Vagina (tissue), 2 donors: Measurements from ENCODE around the gene FMNL2. TPM values are rescaled to one million over a fixed set of nuclear protein-coding genes. Genes with fewer than 3 reads are reported as not detected.

Experiments
- DNase-seq, 2 donors: peaks; one replicate each; pipeline ENCODE4 v3.0.0-alpha.2; 2017; ENCODE audit errors: extremely low spot score in 2 of 2
- H3K27ac ChIP-seq: fragments of 200-600 bp; sonication (generic); one replicate; pipeline ENCODE4 v1.5.1; 2019
- H3K27me3 ChIP-seq: fragments of 200-600 bp; sonication (generic); one replicate; pipeline ENCODE4 v1.5.1; 2019
- H3K36me3 ChIP-seq, 2 donors: fragments of 200-600 bp; sonication (generic); one replicate each; pipeline ENCODE4 v1.5.1; 2017 to 2019
- H3K4me1 ChIP-seq: fragments of 200-600 bp; sonication (generic); one replicate; pipeline ENCODE4 v1.5.1; 2019
- H3K4me3 ChIP-seq, 2 donors: fragments of 200-600 bp; sonication (generic); 1 replicate in 1 of 2; 2 replicates in 1 of 2; pipeline ENCODE4 v1.5.1; 2016 to 2019
- H3K9me3 ChIP-seq: fragments of 200-600 bp; sonication (generic); one replicate; pipeline ENCODE4 v1.5.1; 2019
- CTCF ChIP-seq, 3 experiments: fragments of 450-650 bp in 2 of 3; fragments of 200-600 bp in 1 of 3; sonication (generic) in 1 of 3; IDR thresholded peaks; one replicate each; pipeline ENCODE4 v1.5.1; 2017 to 2019; ENCODE audit warnings: antibody characterized with exemption in 3 of 3, mild to moderate bottlenecking in 2 of 3, moderate library complexity in 2 of 3
- POLR2A ChIP-seq, 2 donors: fragments of 450-650 bp; IDR thresholded peaks; one replicate each; pipeline ENCODE4 v1.6.1; 2017; ENCODE audit warnings: antibody characterized with exemption in 2 of 2, mild to moderate bottlenecking in 2 of 2, moderate library complexity in 2 of 2
- POLR2AphosphoS5 ChIP-seq, 2 donors: sonication (generic); formaldehyde crosslinking; IDR thresholded peaks; one replicate each; pipeline ENCODE4 v1.9.0; 2017; ENCODE audit warnings: antibody characterized with exemption in 2 of 2, mild to moderate bottlenecking in 2 of 2, low read depth in 1 of 2; ENCODE audit not compliant: insufficient read depth in 1 of 2
- intact Hi-C: fragments of 100-400 bp; cut with DNase I; formaldehyde crosslinking; loops from one replicate; pipeline ENCODE4 v1.15.1; 2023
- total RNA-seq: library from RNA; depleted of rRNA; stranded (reverse); fragments of >200 nt; gene quantifications from one replicate; pipeline ENCODE4 v1.2.3, GENCODE V29; 2016

Gene FMNL2
- total RNA-seq, 1 donor from 2014 or later, result 35.4 TPM

- H3K27ac ChIP-seq, result peak overlapping the region; percentile 3
- DNase-seq, result no peak
- no peaks in the 10 kb centered on the region for H3K9me3 ChIP-seq
- intact Hi-C loops, result no loop called here
- TF ChIP-seq POLR2A (IDR thresholded peaks at IDR 0.05) (no peak), CTCF (IDR thresholded peaks at IDR 0.05) (no peak), POLR2AphosphoS5 (IDR thresholded peaks at IDR 0.05; ENCODE audit: insufficient read depth in 1 of 2, low read depth in 1 of 2) (no peak)
- no peaks in the 10 kb centered on the region for H3K27me3 ChIP-seq
- no peak overlapping the region for H3K4me3 ChIP-seq
- peaks cover 26% of the 10 kb centered on the region for H3K4me1 ChIP-seq
- H3K36me3 ChIP-seq, result no peaks in the 10 kb centered on the region
Measured at GRCh38 chr2:152419944-152420343, 85.0 kb downstream of the FMNL2 start.

- H3K4me1 ChIP-seq, result peaks cover 25% of the 10 kb centered on the region
- H3K36me3 ChIP-seq, result no peaks in the 10 kb centered on the region
- no peak for DNase-seq
- no peak overlapping the region for H3K27ac ChIP-seq
- H3K9me3 ChIP-seq, result no peaks in the 10 kb centered on the region
- H3K4me3 ChIP-seq, result no peak overlapping the region
- H3K27me3 ChIP-seq, result no peaks in the 10 kb centered on the region
- TF ChIP-seq POLR2A (IDR thresholded peaks at IDR 0.05) (no peak), POLR2AphosphoS5 (IDR thresholded peaks at IDR 0.05; ENCODE audit: insufficient read depth in 1 of 2, low read depth in 1 of 2) (no peak), CTCF (IDR thresholded peaks at IDR 0.05) (no peak)
- intact Hi-C loops, result no loop called here
Measured at GRCh38 chr2:152420363-152420762, 85.4 kb downstream of the FMNL2 start.

GRCh38 chr2:152420936-152421335, 86.0 kb downstream of the FMNL2 start:
- DNase-seq, result no peak
- peak overlapping the region; percentile 62 for H3K27ac ChIP-seq
- H3K27me3 ChIP-seq, result no peaks in the 10 kb centered on the region
- no peak overlapping the region for H3K4me3 ChIP-seq
- H3K36me3 ChIP-seq, result no peaks in the 10 kb centered on the region
- intact Hi-C loops, result no loop called here
- H3K9me3 ChIP-seq, result no peaks in the 10 kb centered on the region
- no peak for TF ChIP-seq POLR2AphosphoS5 (IDR thresholded peaks at IDR 0.05; ENCODE audit: insufficient read depth in 1 of 2, low read depth in 1 of 2)
- no peak for TF ChIP-seq CTCF (IDR thresholded peaks at IDR 0.05)
- no peak for TF ChIP-seq POLR2A (IDR thresholded peaks at IDR 0.05)
- H3K4me1 ChIP-seq, result peaks cover 25% of the 10 kb centered on the region

GRCh38 chr2:152421521-152422370, 86.8 kb downstream of the FMNL2 start:
- peaks cover 33% of the 10 kb centered on the region for H3K4me1 ChIP-seq
- intact Hi-C loops, result no loop called here
- H3K9me3 ChIP-seq, result no peaks in the 10 kb centered on the region

GRCh38 chr2:152423684-152424083, 88.7 kb downstream of the FMNL2 start:
- Histone ChIP-seq H3K4me1 (peaks cover 49% of the 10 kb centered on the region), H3K27me3 (no peaks in the 10 kb centered on the region), H3K4me3 (no peak overlapping the region), H3K9me3 (no peaks in the 10 kb centered on the region), H3K36me3 (no peaks in the 10 kb centered on the region), H3K27ac (no peak overlapping the region)
- intact Hi-C loops, result no loop called here
- no peak for DNase-seq
- no peak for TF ChIP-seq CTCF (IDR thresholded peaks at IDR 0.05)
- no peak for TF ChIP-seq POLR2A (IDR thresholded peaks at IDR 0.05)
- TF ChIP-seq POLR2AphosphoS5 (IDR thresholded peaks at IDR 0.05; ENCODE audit: insufficient read depth in 1 of 2, low read depth in 1 of 2), result no peak

More at GRCh38 chr2:152421521-152422370, 86.8 kb downstream of the FMNL2 start:
- Histone ChIP-seq H3K4me3 (no peak overlapping the region), H3K36me3 (no peaks in the 10 kb centered on the region), H3K27ac (peak overlapping the region; percentile 62), H3K27me3 (no peaks in the 10 kb centered on the region)
- no peak for DNase-seq
- TF ChIP-seq POLR2AphosphoS5 (IDR thresholded peaks at IDR 0.05; ENCODE audit: insufficient read depth in 1 of 2, low read depth in 1 of 2), result peak in 1 of 2 donors; percentile 97
- no peak for TF ChIP-seq POLR2A (IDR thresholded peaks at IDR 0.05)
